Spinal cord (tissue), 10 donors: ENCODE results near the gene RAF1. TPM values are rescaled to one million over a fixed set of nuclear protein-coding genes. Genes with fewer than 3 reads are reported as not detected.
A peak's percentile ranks its signal among the peaks of the same experiment; 100 is the strongest.

Experiments used
- DNase-seq, 6 donors: peaks; one replicate each; pipeline versions ENCODE4 v3.0.0 to v3.0.0-alpha.2; 2013 to 2015; ENCODE audit warnings: low spot score in 6 of 6, low read depth in 4 of 6
- H3K27ac ChIP-seq: one replicate; pipeline ENCODE4 v1.5.1; 2013; ENCODE audit warnings: low read depth, low read length, control low read depth
- H3K27me3 ChIP-seq: one replicate; pipeline ENCODE4 v1.6.1; 2013; ENCODE audit warnings: low read length; ENCODE audit not compliant: control insufficient read depth, insufficient read depth
- H3K36me3 ChIP-seq: one replicate; pipeline ENCODE4 v1.6.1; 2013; ENCODE audit warnings: low read length; ENCODE audit not compliant: control insufficient read depth, insufficient read depth
- H3K4me1 ChIP-seq: one replicate; pipeline ENCODE4 v1.6.1; 2013; ENCODE audit warnings: low read length; ENCODE audit not compliant: control insufficient read depth, insufficient read depth
- H3K4me3 ChIP-seq: one replicate; pipeline ENCODE4 v1.5.1; 2013; ENCODE audit warnings: low read depth, low read length, control low read depth
- H3K9me3 ChIP-seq: one replicate; pipeline ENCODE4 v1.6.1; 2013; ENCODE audit warnings: low read length; ENCODE audit not compliant: control insufficient read depth, insufficient read depth
- WGBS: methylation state at CpG from one replicate; pipeline ENCODE4 v1.1.5; 2013; ENCODE audit warnings: missing lambda C conversion rate; ENCODE audit not compliant: insufficient coverage; 5-methylcytosine and 5-hydroxymethylcytosine counted together
- polyA plus RNA-seq, 2 donors: library from polyadenylated mRNA; unstranded; fragments of 120-200 nt; gene quantifications; one replicate each; pipeline ENCODE4 v1.2.1, GENCODE V29; 2013; ENCODE audit not compliant: insufficient read length in 2 of 2
- total RNA-seq, 2 donors: library from RNA; depleted of rRNA in 1 of 2; stranded (reverse); fragments of 120-200 nt in 1 of 2; fragments of >200 nt in 1 of 2; gene quantifications; one replicate each; pipeline versions ENCODE4 v1.2.3 to v1.2.4, GENCODE V29; 2013 to 2014
- donor health status: healthy.

Gene RAF1
- total and polyA plus RNA-seq, 4 donors = 109 to 135 (median 121) TPM

DNA sequence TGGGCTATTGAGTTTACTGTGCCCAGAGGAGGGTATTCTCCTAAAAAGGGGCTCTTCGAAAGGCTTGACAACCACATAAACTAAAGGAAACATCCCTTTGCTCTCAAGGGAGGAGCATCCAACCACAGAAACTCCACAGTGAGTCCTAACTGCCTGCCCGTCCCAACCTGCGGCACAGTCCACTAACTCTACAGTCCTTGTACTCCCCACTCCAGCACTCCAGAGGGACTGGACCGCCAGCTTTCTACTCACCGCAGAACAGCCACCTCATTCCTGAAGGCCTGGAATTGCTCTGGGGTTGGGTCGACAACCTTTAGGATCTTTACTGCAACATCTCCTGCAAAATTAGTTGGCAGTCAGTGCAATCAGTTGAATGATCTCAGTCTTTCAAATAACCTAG lies 72.5 kb downstream of the RAF1 start:
- Histone ChIP-seq H3K4me1 (no peaks in the 10 kb centered on the region), H3K27me3 (no peaks in the 10 kb centered on the region), H3K4me3 (no peak overlapping the region), H3K27ac (no peak overlapping the region), H3K9me3 (no peaks in the 10 kb centered on the region), H3K36me3 (peaks cover 66% of the 10 kb centered on the region)
- WGBS = 88% methylated on average over 6 of the region's 6 CpGs
- DNase-seq = no peak

- peaks cover 62% of the 10 kb centered on the region for H3K36me3 ChIP-seq
Measured at GRCh38 chr3:12590096-12590495, 73.8 kb downstream of the RAF1 start.

DNA sequence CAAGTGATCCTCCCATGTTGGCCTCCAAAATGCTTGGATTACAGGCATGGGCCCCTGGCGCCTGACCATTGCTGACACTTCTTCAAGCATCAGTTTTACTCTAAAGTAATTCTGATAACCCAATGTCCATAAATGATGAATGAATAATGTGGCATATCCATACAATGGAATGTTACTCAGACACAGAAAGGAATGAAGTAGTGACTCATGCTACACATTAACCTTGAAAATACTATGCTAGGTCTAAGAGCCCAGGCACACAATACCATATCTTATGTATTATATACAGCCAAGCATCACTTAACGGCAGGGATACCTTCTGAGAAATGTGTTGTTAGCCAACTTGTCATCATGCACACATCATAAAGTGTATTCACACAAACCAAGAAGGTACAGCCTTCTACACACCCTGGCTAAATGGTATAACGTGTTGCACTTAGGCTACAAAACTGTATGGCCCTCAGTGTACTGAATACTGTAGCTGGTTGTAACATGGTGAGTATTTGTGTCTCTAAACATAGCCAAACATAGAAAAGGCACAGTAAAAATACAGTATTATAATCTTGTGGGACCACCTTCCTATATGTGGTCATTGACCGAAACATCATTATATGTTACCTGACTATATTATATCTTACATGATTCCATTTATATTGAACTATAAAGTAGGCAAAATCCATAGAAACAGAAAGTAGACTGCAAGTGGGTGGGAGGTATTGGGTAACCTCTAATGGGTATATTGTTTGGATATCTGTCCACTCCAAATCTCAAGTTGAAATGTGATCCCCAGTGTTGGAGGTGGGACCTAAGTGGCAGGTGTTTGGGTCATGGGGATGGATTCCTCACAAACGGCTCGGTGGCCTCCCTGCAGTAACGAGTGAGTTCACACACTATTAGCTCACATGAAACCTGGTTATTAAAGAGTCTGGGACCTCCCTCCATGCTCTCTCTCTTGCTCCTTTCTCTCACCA lies 75.6 kb downstream of the RAF1 start:
- Histone ChIP-seq H3K9me3 (no peaks in the 10 kb centered on the region), H3K27me3 (no peaks in the 10 kb centered on the region), H3K4me1 (peaks cover 19% of the 10 kb centered on the region), H3K36me3 (peaks cover 66% of the 10 kb centered on the region), H3K27ac (no peak overlapping the region), H3K4me3 (no peak overlapping the region)
- 93% methylated on average over 3 of the region's 7 CpGs for WGBS
- DNase-seq = no peak

More at GRCh38 chr3:12590096-12590495, 73.8 kb downstream of the RAF1 start:
- no peaks in the 10 kb centered on the region for H3K27me3 ChIP-seq
- 100% methylated on average over 4 of the region's 4 CpGs for WGBS
- H3K9me3 ChIP-seq = no peaks in the 10 kb centered on the region
- no peak overlapping the region for H3K27ac ChIP-seq
- H3K4me3 ChIP-seq = no peak overlapping the region
- peaks cover 4% of the 10 kb centered on the region for H3K4me1 ChIP-seq
- DNase-seq = no peak

- peaks cover 68% of the 10 kb centered on the region for H3K36me3 ChIP-seq
- H3K27ac ChIP-seq = no peak overlapping the region
- WGBS = 90% methylated on average over 2 of the region's 3 CpGs
Measured at GRCh38 chr3:12586403-12586802, 77.5 kb downstream of the RAF1 start.

DNA sequence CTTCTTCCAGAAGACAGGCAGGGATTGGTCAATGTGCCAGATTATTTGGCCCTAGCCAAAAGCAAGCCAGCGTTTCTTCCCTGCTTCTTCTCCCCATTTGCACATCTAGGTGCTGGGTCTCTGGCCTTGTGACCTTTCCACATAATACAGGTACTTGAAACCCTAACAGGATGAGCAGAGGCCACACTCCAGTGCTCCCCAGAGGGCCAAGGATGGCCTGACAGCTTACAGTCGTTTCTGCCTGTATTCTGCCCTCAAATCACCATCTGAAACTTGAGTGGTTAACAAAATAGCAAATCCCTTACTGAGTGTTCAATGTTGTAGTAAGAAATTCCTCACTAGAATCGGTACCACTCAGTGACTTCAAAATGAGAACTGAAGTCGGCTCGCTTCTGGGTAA lies 77.9 kb downstream of the RAF1 start:
- Histone ChIP-seq H3K27ac (no peak overlapping the region), H3K9me3 (no peaks in the 10 kb centered on the region), H3K4me1 (peaks cover 22% of the 10 kb centered on the region), H3K4me3 (no peak overlapping the region), H3K36me3 (peaks cover 68% of the 10 kb centered on the region), H3K27me3 (no peaks in the 10 kb centered on the region)
- 67% methylated on average over 1 of the region's 5 CpGs for WGBS
- no peak for DNase-seq

More at GRCh38 chr3:12586403-12586802, 77.5 kb downstream of the RAF1 start:
- Histone ChIP-seq H3K4me3 (no peak overlapping the region), H3K27me3 (no peaks in the 10 kb centered on the region), H3K9me3 (no peaks in the 10 kb centered on the region), H3K4me1 (peaks cover 22% of the 10 kb centered on the region)
- DNase-seq = no peak

GRCh38 chr3:12585181-12585580 lies 78.7 kb downstream of the RAF1 start:
- no peaks in the 10 kb centered on the region for H3K9me3 ChIP-seq
- peaks cover 64% of the 10 kb centered on the region for H3K36me3 ChIP-seq
- peaks cover 22% of the 10 kb centered on the region for H3K4me1 ChIP-seq
- peak overlapping the region; percentile 47 for H3K27ac ChIP-seq
- H3K4me3 ChIP-seq = no peak overlapping the region
- 76% methylated on average over 3 of the region's 3 CpGs for WGBS
- H3K27me3 ChIP-seq = no peaks in the 10 kb centered on the region
- peak in 1 of 6 donors; percentile 18 for DNase-seq

- Histone ChIP-seq H3K27ac (peak overlapping the region; percentile 25), H3K36me3 (peaks cover 64% of the 10 kb centered on the region)
Measured at GRCh38 chr3:12584083-12584482, 79.8 kb downstream of the RAF1 start.

GRCh38 chr3:12583280-12583679 lies 80.6 kb downstream of the RAF1 start:
- H3K36me3 ChIP-seq = peaks cover 63% of the 10 kb centered on the region

More at GRCh38 chr3:12584083-12584482, 79.8 kb downstream of the RAF1 start:
- Histone ChIP-seq H3K9me3 (no peaks in the 10 kb centered on the region), H3K4me1 (peaks cover 22% of the 10 kb centered on the region), H3K4me3 (no peak overlapping the region), H3K27me3 (no peaks in the 10 kb centered on the region)
- DNase-seq = no peak
- 69% methylated on average over 1 of the region's 2 CpGs for WGBS

GRCh38 chr3:12582730-12583129 lies 81.2 kb downstream of the RAF1 start:
- no peaks in the 10 kb centered on the region for H3K9me3 ChIP-seq
- H3K27me3 ChIP-seq = no peaks in the 10 kb centered on the region
- WGBS = 70% methylated on average over 1 of the region's 4 CpGs
- H3K36me3 ChIP-seq = peaks cover 64% of the 10 kb centered on the region
- DNase-seq = no peak
- peaks cover 22% of the 10 kb centered on the region for H3K4me1 ChIP-seq
- no peak overlapping the region for H3K27ac ChIP-seq
- H3K4me3 ChIP-seq = no peak overlapping the region

More at GRCh38 chr3:12583280-12583679, 80.6 kb downstream of the RAF1 start:
- no peaks in the 10 kb centered on the region for H3K9me3 ChIP-seq
- DNase-seq = no peak
- no peak overlapping the region for H3K27ac ChIP-seq
- peaks cover 22% of the 10 kb centered on the region for H3K4me1 ChIP-seq
- H3K27me3 ChIP-seq = no peaks in the 10 kb centered on the region
- no peak overlapping the region for H3K4me3 ChIP-seq

DNA sequence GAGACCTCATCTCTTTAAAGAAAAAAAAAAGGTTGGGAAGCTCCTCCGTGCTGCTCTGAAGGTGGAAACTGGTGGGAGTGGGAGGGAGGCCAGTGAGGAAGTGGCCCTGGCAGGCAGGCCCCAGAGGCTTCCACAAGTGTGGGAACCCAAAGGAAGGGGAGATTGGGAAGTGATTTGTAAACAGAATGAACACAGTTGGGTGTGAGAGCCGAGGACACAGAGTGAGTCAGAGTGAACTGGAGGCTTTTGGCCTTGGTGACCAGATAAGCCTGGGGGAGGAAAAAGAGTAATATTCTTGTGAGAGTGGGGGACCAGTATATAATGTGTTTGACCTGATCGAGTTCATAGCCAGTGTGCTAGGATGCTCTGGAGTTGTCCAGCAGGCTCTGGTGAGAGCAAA lies 84.0 kb downstream of the RAF1 start:
- DNase-seq = no peak
- H3K27ac ChIP-seq = no peak overlapping the region
- H3K4me3 ChIP-seq = no peak overlapping the region
- WGBS = 90% methylated on average over 3 of the region's 3 CpGs
- H3K36me3 ChIP-seq = peaks cover 75% of the 10 kb centered on the region
- no peaks in the 10 kb centered on the region for H3K9me3 ChIP-seq
- H3K4me1 ChIP-seq = peaks cover 16% of the 10 kb centered on the region
- H3K27me3 ChIP-seq = no peaks in the 10 kb centered on the region
